Osteoblast (primary cell): Measurements from ENCODE around the gene RPS6KA2. TPM values are rescaled to one million over a fixed set of nuclear protein-coding genes. Genes with fewer than 3 reads are reported as not detected.
A peak's percentile ranks its signal among the peaks of the same experiment; 100 is the strongest.

Source experiments
- DNase-seq: peaks from one replicate; pipeline ENCODE4 v3.0.0; 2011; ENCODE audit warnings: low spot score, mixed read lengths; ENCODE audit not compliant: insufficient read length; ENCODE audit errors: missing footprints
- H2AFZ ChIP-seq: 2 replicates; pipeline ENCODE4 v1.6.0; 2011; ENCODE audit warnings: mild to moderate bottlenecking, low read length
- H3K27ac ChIP-seq: 2 replicates; pipeline ENCODE4 v1.5.1; 2011; ENCODE audit warnings: mild to moderate bottlenecking, low read depth, low read length, moderate library complexity
- H3K27me3 ChIP-seq: 2 replicates; pipeline ENCODE4 v1.6.0; 2012; ENCODE audit warnings: mild to moderate bottlenecking, control low read depth, inconsistent platforms, low read length, moderate library complexity; ENCODE audit not compliant: insufficient read depth
- H3K36me3 ChIP-seq: 2 replicates; pipeline ENCODE4 v1.5.1; 2011; ENCODE audit warnings: mild to moderate bottlenecking, low read length, control low read depth, moderate library complexity; ENCODE audit not compliant: insufficient read depth
- H3K4me1 ChIP-seq: 2 replicates; pipeline ENCODE4 v1.5.1; 2011; ENCODE audit warnings: mild to moderate bottlenecking, low read length, control low read depth, moderate library complexity; ENCODE audit not compliant: insufficient read depth
- H3K4me2 ChIP-seq: 2 replicates; pipeline ENCODE4 v1.6.0; 2011; ENCODE audit warnings: mild to moderate bottlenecking, low read length; ENCODE audit not compliant: insufficient read depth
- H3K4me3 ChIP-seq: fragments of 200-600 bp; sonication (generic); 3 replicates; pipeline ENCODE4 v1.5.1; 2012; ENCODE audit warnings: mild to moderate bottlenecking, low read length, inconsistent platforms; ENCODE audit not compliant: insufficient read depth
- H3K79me2 ChIP-seq: 2 replicates; pipeline ENCODE4 v1.6.0; 2012; ENCODE audit warnings: mild to moderate bottlenecking, low read length, control low read depth, inconsistent platforms; ENCODE audit not compliant: insufficient read depth
- H3K9me3 ChIP-seq: 2 replicates; pipeline ENCODE4 v1.5.1; 2011; ENCODE audit warnings: low read depth, low read length, control low read depth
- H4K20me1 ChIP-seq: 2 replicates; pipeline ENCODE4 v1.6.0; 2012; ENCODE audit warnings: mild to moderate bottlenecking, low read length, control low read depth; ENCODE audit not compliant: insufficient read depth
- total RNA-seq: library from RNA; depleted of rRNA; stranded (reverse); fragments of >200 nt; gene quantifications from 2 replicates; pipeline ENCODE4 v1.2.3, GENCODE V29; 2012
- TF ChIP-seq, protein P1 (sequence below): IDR thresholded peaks from 2 replicates; pipeline ENCODE4 v1.5.1; 2011; ENCODE audit warnings: mild to moderate bottlenecking, low read depth, low read length, moderate library complexity; ENCODE audit errors: extremely low read depth

The RPS6KA2 gene
- total RNA-seq, 1 donor, result 113 TPM

DNA sequence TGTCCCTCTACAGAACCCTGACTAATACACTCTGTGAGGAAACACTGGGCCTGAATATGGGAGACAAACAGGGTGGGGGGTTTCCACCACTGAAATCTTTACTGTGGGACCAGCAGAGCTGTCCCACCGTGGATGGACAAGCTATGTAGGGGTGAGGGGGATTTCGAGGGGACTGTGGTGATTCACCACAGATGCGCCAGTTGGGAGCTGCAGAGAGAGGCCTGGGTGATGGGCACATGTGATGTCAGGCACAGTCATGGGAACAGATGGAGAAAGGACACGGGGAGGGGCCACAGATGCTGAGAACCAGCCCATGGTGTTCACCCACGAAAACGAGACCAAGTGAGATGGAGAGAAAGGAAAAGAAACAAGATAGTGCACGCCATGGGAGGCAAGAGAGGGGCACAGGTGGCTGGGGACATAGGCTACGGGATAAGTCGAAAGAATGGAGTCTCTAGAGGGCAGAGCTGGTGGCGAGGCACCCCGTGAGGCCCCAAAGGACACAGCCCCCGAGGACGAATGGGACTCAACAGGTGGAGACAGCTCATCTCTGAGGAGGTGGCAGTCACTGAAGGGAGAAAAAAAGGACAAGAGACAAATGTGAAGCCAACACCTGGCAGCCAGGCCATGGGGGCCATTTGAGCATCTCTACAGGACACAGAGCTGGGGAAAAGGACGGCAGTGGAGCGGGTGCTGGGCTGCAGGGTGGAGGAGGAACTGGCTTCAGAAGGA, 30.1 kb downstream of the RPS6KA2 start:
- Histone ChIP-seq H3K4me2 (no peak overlapping the region), H2AFZ (no peak overlapping the region), H3K4me3 (no peak overlapping the region), H3K79me2 (peaks cover 60% of the 10 kb centered on the region), H3K27me3 (no peaks in the 10 kb centered on the region), H3K4me1 (peaks cover 74% of the 10 kb centered on the region), H3K36me3 (no peaks in the 10 kb centered on the region), H3K9me3 (no peaks in the 10 kb centered on the region), H4K20me1 (no peaks in the 10 kb centered on the region), H3K27ac (peak overlapping the region; percentile 100)
- no peak for DNase-seq
- TF ChIP-seq, protein P1, sequence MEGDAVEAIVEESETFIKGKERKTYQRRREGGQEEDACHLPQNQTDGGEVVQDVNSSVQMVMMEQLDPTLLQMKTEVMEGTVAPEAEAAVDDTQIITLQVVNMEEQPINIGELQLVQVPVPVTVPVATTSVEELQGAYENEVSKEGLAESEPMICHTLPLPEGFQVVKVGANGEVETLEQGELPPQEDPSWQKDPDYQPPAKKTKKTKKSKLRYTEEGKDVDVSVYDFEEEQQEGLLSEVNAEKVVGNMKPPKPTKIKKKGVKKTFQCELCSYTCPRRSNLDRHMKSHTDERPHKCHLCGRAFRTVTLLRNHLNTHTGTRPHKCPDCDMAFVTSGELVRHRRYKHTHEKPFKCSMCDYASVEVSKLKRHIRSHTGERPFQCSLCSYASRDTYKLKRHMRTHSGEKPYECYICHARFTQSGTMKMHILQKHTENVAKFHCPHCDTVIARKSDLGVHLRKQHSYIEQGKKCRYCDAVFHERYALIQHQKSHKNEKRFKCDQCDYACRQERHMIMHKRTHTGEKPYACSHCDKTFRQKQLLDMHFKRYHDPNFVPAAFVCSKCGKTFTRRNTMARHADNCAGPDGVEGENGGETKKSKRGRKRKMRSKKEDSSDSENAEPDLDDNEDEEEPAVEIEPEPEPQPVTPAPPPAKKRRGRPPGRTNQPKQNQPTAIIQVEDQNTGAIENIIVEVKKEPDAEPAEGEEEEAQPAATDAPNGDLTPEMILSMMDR, result no peak

- no peak overlapping the region for H2AFZ ChIP-seq
- H3K27me3 ChIP-seq, result no peaks in the 10 kb centered on the region
- peaks cover 69% of the 10 kb centered on the region for H3K4me1 ChIP-seq
- peak overlapping the region; percentile 100 for H3K27ac ChIP-seq
- peak overlapping the region; percentile 64 for H3K4me2 ChIP-seq
- no peak for DNase-seq
- H3K4me3 ChIP-seq, result no peak overlapping the region
- H3K36me3 ChIP-seq, result no peaks in the 10 kb centered on the region
- TF ChIP-seq, protein P1, result no peak
- H4K20me1 ChIP-seq, result no peaks in the 10 kb centered on the region
- H3K79me2 ChIP-seq, result peaks cover 62% of the 10 kb centered on the region
- no peaks in the 10 kb centered on the region for H3K9me3 ChIP-seq
Observed at GRCh38 chr6:166595949-166596348, 31.1 kb downstream of the RPS6KA2 start.

GRCh38 chr6:166595061-166595780, 31.8 kb downstream of the RPS6KA2 start:
- DNase-seq, result peak; percentile 87
- H3K27ac ChIP-seq, result peak overlapping the region; percentile 100
- H4K20me1 ChIP-seq, result no peaks in the 10 kb centered on the region
- H3K36me3 ChIP-seq, result no peaks in the 10 kb centered on the region
- peaks cover 68% of the 10 kb centered on the region for H3K4me1 ChIP-seq
- H3K9me3 ChIP-seq, result no peaks in the 10 kb centered on the region
- H3K79me2 ChIP-seq, result peaks cover 66% of the 10 kb centered on the region
- H3K4me2 ChIP-seq, result peak overlapping the region; percentile 64
- H3K27me3 ChIP-seq, result no peaks in the 10 kb centered on the region
- no peak overlapping the region for H2AFZ ChIP-seq
- H3K4me3 ChIP-seq, result peak overlapping the region; percentile 26
- TF ChIP-seq, protein P1, result no peak

DNA sequence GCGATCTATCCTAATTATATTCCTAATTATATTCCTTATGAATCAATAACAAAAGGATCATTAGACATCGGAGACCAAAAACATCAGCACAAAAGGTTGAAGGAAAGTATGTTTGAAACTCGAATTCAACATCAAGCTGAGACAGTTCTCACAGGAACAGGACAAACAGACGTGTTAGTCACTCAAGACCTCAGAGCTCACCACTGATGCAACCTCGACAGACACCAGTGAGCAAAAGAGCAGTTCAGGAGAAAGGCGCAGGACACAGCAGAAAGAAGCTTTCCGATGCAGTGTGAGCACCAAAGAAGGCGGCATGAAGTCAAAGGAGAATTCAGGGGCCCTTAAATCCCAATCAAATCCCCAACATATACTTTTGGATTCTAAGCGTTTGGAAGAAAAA, 34.2 kb downstream of the RPS6KA2 start:
- Histone ChIP-seq H3K4me1 (peaks cover 64% of the 10 kb centered on the region), H4K20me1 (peaks cover 6% of the 10 kb centered on the region), H3K4me3 (no peak overlapping the region), H3K36me3 (no peaks in the 10 kb centered on the region), H3K27me3 (no peaks in the 10 kb centered on the region), H2AFZ (no peak overlapping the region), H3K27ac (peak overlapping the region; percentile 80), H3K9me3 (no peaks in the 10 kb centered on the region), H3K79me2 (peaks cover 73% of the 10 kb centered on the region), H3K4me2 (peak overlapping the region; percentile 7)
- DNase-seq, result peak; percentile 81
- TF ChIP-seq, protein P1, result no peak
